IMR-90 (cell line): ENCODE results near the gene UQCRQ.

ENCODE experiments used
- MAZ ChIP-seq: IDR thresholded peaks from 2 replicates; pipeline ENCODE4 v1.6.1; 2012; ENCODE audit warnings: low read depth, mild to moderate bottlenecking, low read length, improper control_type of control experiment, moderate library complexity, borderline replicate concordance
- POLR2A ChIP-seq: IDR thresholded peaks from 2 replicates; pipeline ENCODE4 v1.6.1; 2012; ENCODE audit warnings: mild to moderate bottlenecking, low read depth, low read length
- RAD21 ChIP-seq: IDR thresholded peaks from 2 replicates; pipeline ENCODE4 v1.6.1; 2012; ENCODE audit warnings: low read length, improper control_type of control experiment
- TF ChIP-seq, protein P1 (sequence below): fragments of 150-350 bp; IDR thresholded peaks from 2 replicates; pipeline ENCODE4 v1.6.1; 2017; ENCODE audit warnings: mild to moderate bottlenecking, antibody characterized with exemption, low read length, low read depth
- TF ChIP-seq, protein P2 (sequence below): conservative IDR thresholded peaks from 2 replicates; pipeline ENCODE4 v1.5.1; 2012; ENCODE audit warnings: mild to moderate bottlenecking, low read depth, low read length, improper control_type of control experiment

DNA sequence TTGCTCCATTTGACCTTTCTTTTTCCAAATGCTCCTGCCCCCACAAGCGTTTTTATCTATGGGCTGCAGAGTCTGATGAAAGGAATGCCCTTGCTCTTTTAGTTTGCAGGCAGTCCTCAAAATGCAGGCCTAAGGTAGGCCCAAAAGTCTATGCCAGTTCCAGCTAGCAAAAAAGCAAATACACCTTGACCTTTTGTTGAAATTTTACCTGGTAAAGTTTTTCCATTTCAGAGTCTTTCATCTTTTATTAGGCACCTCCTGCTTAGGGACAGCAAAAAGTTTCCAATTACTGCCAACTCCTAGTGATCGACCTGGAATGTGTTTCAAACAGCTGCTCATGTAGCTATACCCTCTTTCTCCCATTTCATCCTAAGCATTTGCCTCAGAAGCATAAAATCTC, 4.4 kb downstream of the UQCRQ start:
- no peak for TF ChIP-seq MAZ
- TF ChIP-seq, protein P1, sequence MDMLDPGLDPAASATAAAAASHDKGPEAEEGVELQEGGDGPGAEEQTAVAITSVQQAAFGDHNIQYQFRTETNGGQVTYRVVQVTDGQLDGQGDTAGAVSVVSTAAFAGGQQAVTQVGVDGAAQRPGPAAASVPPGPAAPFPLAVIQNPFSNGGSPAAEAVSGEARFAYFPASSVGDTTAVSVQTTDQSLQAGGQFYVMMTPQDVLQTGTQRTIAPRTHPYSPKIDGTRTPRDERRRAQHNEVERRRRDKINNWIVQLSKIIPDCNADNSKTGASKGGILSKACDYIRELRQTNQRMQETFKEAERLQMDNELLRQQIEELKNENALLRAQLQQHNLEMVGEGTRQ = no peak
- TF ChIP-seq, protein P2, sequence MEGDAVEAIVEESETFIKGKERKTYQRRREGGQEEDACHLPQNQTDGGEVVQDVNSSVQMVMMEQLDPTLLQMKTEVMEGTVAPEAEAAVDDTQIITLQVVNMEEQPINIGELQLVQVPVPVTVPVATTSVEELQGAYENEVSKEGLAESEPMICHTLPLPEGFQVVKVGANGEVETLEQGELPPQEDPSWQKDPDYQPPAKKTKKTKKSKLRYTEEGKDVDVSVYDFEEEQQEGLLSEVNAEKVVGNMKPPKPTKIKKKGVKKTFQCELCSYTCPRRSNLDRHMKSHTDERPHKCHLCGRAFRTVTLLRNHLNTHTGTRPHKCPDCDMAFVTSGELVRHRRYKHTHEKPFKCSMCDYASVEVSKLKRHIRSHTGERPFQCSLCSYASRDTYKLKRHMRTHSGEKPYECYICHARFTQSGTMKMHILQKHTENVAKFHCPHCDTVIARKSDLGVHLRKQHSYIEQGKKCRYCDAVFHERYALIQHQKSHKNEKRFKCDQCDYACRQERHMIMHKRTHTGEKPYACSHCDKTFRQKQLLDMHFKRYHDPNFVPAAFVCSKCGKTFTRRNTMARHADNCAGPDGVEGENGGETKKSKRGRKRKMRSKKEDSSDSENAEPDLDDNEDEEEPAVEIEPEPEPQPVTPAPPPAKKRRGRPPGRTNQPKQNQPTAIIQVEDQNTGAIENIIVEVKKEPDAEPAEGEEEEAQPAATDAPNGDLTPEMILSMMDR = no peak
- TF ChIP-seq RAD21 = no peak
- TF ChIP-seq POLR2A = no peak
